Activated B cell treated with CpG ODN at 0.5 μM for 24 hours (primary cell): ENCODE results near the gene DRICH1. TPM values are rescaled to one million over a fixed set of nuclear protein-coding genes. Genes with fewer than 3 reads are reported as not detected.
"Not testable (repeated sequence)": the region's sequence is repeated elsewhere in the genome, so short reads cannot be mapped to it uniquely, and the experiment has no call there.

Experiments used
- ATAC-seq: fragments of 200-7000 bp; cut with Tn5 transposase; one replicate; pipeline ENCODE4 v1.10.0; 2021; ENCODE audit warnings: low read depth, mild to moderate bottlenecking, moderate library complexity
- CTCF ChIA-PET: fragments of 350-600 bp; sonication (Branson Sonifier 250); formaldehyde crosslinking; loops from one replicate; lab custom pipeline; 2021; ENCODE audit warnings: antibody characterized with exemption; lab: Charles Lee
- POLR2A ChIA-PET: fragments of 350-600 bp; sonication (Branson Sonifier 250); formaldehyde crosslinking; loops from one replicate; lab custom pipeline; 2021; ENCODE audit warnings: antibody characterized with exemption; lab: Charles Lee
- DNase-seq: peaks from one replicate; pipeline ENCODE4 v3.0.0; 2022
- H3K27ac Mint-ChIP-seq: one replicate; pipeline ENCODE4 v1.8.0; 2020; ENCODE audit warnings: mixed read lengths
- H3K27me3 Mint-ChIP-seq: one replicate; pipeline ENCODE4 v1.8.0; 2021; ENCODE audit warnings: mixed read lengths
- H3K36me3 Mint-ChIP-seq: one replicate; pipeline ENCODE4 v1.8.0; 2021; ENCODE audit warnings: low read depth, mixed read lengths
- H3K4me1 Mint-ChIP-seq: one replicate; pipeline ENCODE4 v1.8.0; 2021; ENCODE audit warnings: mixed read lengths
- H3K4me3 Mint-ChIP-seq: one replicate; pipeline ENCODE4 v1.8.0; 2020; ENCODE audit warnings: mild to moderate bottlenecking, mixed read lengths
- H3K9me3 Mint-ChIP-seq: one replicate; pipeline ENCODE4 v1.8.0; 2020; ENCODE audit warnings: mixed read lengths
- intact Hi-C: fragments of 100-400 bp; cut with micrococcal nuclease; formaldehyde crosslinking; loops from one replicate; pipeline ENCODE4 v1.15.1; 2024
- total RNA-seq: library from RNA; stranded (reverse); gene quantifications from 2 replicates; pipeline ENCODE4 v1.2.3, GENCODE V29; 2022
- TF ChIP-seq, protein P1 (sequence below): fragments of 200-600 bp; IDR thresholded peaks from one replicate; pipeline ENCODE4 v1.8.0; 2022; ENCODE audit warnings: antibody characterized with exemption, mild to moderate bottlenecking

DRICH1 gene
- total RNA-seq: 0.64 and 1.5 TPM in 2 replicates

GRCh38 chr22:23632178-23632577 lies at the start of gene DRICH1:
DRICH1 (minus strand) TSS chr22:23632321; CDS start chr22:23632023, 298 bp downstream.
- CTCF ChIA-PET: no interaction called here
- H3K36me3 Mint-ChIP-seq: peaks cover 2% of the 10 kb centered on the region
- no peaks in the 10 kb centered on the region for H3K27me3 Mint-ChIP-seq
- no peak within 1 kb of the TSS for H3K27ac Mint-ChIP-seq
- H3K4me1 Mint-ChIP-seq: peaks cover 3% of the 10 kb centered on the region
- intact Hi-C loops: no loop called here
- no peaks in the 10 kb centered on the region for H3K9me3 Mint-ChIP-seq
- ATAC-seq (no peak), DNase-seq (no peak)
- TF ChIP-seq, protein P1, sequence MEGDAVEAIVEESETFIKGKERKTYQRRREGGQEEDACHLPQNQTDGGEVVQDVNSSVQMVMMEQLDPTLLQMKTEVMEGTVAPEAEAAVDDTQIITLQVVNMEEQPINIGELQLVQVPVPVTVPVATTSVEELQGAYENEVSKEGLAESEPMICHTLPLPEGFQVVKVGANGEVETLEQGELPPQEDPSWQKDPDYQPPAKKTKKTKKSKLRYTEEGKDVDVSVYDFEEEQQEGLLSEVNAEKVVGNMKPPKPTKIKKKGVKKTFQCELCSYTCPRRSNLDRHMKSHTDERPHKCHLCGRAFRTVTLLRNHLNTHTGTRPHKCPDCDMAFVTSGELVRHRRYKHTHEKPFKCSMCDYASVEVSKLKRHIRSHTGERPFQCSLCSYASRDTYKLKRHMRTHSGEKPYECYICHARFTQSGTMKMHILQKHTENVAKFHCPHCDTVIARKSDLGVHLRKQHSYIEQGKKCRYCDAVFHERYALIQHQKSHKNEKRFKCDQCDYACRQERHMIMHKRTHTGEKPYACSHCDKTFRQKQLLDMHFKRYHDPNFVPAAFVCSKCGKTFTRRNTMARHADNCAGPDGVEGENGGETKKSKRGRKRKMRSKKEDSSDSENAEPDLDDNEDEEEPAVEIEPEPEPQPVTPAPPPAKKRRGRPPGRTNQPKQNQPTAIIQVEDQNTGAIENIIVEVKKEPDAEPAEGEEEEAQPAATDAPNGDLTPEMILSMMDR: no peak
- POLR2A ChIA-PET: no interaction called here
- H3K4me3 Mint-ChIP-seq: no peak within 1 kb of the TSS

- DNase-seq (no peak), ATAC-seq (no peak)
- TF ChIP-seq, protein P1: no peak
- H3K27me3 Mint-ChIP-seq: no peaks in the 10 kb centered on the region
- CTCF ChIA-PET: no interaction called here
- H3K4me3 Mint-ChIP-seq: no peak overlapping the region
- H3K4me1 Mint-ChIP-seq: peaks cover 9% of the 10 kb centered on the region
- peaks cover 36% of the 10 kb centered on the region for H3K36me3 Mint-ChIP-seq
- no peaks in the 10 kb centered on the region for H3K9me3 Mint-ChIP-seq
- intact Hi-C loops: no loop called here
- POLR2A ChIA-PET: no interaction called here
- H3K27ac Mint-ChIP-seq: no peak overlapping the region
Observed at GRCh38 chr22:23681026-23681809, 49.1 kb upstream of the DRICH1 start.

DNA sequence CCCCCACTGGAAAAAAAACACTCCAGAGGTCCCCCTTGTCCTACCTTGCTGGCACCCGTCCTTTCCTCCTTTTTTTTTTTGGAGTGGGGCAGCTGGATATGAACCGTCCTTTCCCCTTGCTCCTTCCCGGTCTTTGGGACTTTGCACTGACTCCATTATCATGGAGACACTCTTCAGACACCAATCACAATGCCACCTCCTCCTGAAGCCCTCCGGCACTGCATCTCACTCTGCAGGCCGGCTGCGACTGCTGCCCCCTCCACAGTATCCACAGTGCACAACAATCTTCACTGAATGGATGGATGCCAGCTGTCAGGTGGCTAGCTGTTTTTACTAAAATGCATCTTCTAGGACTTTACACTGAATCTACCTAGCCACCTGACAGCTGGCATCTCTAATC lies 46.0 kb upstream of the DRICH1 start:
- Mint-ChIP-seq H3K9me3 (no peaks in the 10 kb centered on the region), H3K27me3 (no peaks in the 10 kb centered on the region), H3K27ac (no peak overlapping the region), H3K4me1 (peaks cover 15% of the 10 kb centered on the region), H3K36me3 (peaks cover 28% of the 10 kb centered on the region), H3K4me3 (no peak overlapping the region)
- intact Hi-C loops: no loop called here
- DNase-seq (no peak), ATAC-seq (no peak)
- CTCF ChIA-PET: no interaction called here
- TF ChIP-seq, protein P1: no peak
- POLR2A ChIA-PET: no interaction called here

- H3K36me3 Mint-ChIP-seq: peaks cover 23% of the 10 kb centered on the region
- no peak overlapping the region for H3K4me3 Mint-ChIP-seq
- DNase-seq (no peak), ATAC-seq (no peak)
- intact Hi-C loops: no loop called here
- TF ChIP-seq, protein P1: no peak
- POLR2A ChIA-PET: no interaction called here
- H3K9me3 Mint-ChIP-seq: no peaks in the 10 kb centered on the region
- H3K27me3 Mint-ChIP-seq: no peaks in the 10 kb centered on the region
- H3K4me1 Mint-ChIP-seq: peaks cover 15% of the 10 kb centered on the region
- CTCF ChIA-PET: no interaction called here
- H3K27ac Mint-ChIP-seq: no peak overlapping the region
Observed at GRCh38 chr22:23677701-23677995, 45.5 kb upstream of the DRICH1 start.

DNA sequence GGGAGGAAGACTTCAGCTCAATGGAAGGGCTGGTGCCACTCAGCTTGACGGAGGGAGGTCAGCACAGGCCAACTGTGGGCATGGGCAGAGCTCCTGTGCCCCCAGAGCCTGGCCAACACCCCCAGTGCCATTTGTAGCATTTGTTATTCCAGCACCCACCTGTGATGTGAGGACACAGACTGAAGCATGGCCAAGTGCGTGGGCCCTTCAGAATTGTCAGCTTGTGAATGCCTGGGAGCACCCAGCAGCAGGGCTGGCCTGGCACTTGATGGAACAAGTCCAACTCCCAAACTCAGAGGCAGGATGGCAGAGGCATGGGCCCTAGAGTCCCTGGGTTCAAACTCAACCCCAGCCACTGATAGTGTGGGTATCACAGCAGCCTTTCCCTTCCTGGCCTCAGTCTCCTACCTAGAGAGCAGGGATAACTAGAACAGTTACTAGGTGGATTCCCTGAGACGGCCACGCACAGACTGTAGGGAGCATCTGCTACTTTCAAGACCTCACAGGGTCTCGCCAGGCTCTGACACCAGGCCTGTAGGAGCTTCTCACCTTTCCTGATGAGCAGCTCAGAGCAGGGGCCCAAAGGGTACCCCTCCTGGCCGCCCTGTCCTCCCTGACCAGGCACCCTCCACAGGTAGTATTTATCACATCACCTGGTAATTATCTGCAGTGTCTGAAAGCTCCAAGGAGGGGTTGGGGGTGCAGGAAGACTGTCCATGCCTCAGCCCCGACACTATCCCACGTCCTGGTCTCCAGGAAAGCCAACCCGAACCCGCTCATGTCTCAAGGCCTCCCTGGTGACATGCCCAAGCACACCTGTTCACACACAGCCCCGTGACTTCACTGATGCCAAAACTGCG lies 45.0 kb upstream of the DRICH1 start:
- H3K9me3 Mint-ChIP-seq, H3K4me3 Mint-ChIP-seq, DNase-seq, CTCF ChIA-PET, intact Hi-C loops, H3K27me3 Mint-ChIP-seq, H3K27ac Mint-ChIP-seq, ATAC-seq, POLR2A ChIA-PET: not testable (repeated sequence)
- Mint-ChIP-seq H3K4me1 (peaks cover 15% of the 10 kb centered on the region), H3K36me3 (peaks cover 19% of the 10 kb centered on the region)
